ENCODE data around the gene MICALL2.
A peak's percentile ranks its signal among the peaks of the same experiment; 100 is the strongest.

MICALL2 gene

DNA sequence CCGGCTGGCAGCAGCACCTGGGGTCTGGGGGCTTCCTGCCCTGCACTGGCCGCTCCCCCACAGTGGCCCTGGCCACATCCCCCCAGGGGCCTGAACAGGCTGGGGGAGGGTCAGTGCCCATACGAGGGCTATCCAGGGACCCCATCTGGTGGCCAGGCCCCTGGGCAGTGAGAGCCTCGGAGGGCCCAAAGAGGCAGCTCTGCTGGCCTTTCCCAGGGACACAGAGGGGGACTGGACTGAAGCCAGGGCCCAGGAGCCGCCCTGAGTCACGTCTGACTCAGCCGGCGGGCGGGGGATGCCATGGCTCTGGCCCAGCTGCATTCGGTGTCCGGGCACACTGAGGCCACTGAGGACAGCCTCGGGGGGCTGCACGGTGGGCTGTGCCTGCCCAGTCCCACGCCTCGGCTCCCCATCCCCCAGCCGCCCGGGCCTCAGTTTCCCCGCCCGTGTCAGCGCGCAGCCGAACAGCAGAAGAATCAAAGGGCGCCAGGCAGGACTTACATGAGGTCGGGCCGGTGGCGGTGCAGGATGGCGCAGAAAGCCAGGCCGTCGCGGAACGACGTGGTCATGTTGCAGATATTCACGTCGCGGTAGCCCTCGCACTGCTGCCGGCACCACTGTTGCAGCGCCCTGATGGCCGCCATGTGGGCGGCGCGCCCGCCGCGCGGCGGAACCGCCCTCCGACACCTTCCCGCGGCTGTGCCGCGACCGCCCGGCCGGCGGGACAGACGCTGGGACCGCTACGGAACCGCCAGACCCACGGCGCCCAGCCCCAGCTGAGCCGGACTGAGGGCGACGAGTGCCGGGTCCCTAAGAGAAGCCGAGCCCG lies at the start of gene MICALL2:
TSS of gene MICALL2 (minus strand) at position 788 of the 829 bp plus-strand sequence. CDS start at position 644, 144 bp downstream.
- TF ChIP-seq, protein P1, sequence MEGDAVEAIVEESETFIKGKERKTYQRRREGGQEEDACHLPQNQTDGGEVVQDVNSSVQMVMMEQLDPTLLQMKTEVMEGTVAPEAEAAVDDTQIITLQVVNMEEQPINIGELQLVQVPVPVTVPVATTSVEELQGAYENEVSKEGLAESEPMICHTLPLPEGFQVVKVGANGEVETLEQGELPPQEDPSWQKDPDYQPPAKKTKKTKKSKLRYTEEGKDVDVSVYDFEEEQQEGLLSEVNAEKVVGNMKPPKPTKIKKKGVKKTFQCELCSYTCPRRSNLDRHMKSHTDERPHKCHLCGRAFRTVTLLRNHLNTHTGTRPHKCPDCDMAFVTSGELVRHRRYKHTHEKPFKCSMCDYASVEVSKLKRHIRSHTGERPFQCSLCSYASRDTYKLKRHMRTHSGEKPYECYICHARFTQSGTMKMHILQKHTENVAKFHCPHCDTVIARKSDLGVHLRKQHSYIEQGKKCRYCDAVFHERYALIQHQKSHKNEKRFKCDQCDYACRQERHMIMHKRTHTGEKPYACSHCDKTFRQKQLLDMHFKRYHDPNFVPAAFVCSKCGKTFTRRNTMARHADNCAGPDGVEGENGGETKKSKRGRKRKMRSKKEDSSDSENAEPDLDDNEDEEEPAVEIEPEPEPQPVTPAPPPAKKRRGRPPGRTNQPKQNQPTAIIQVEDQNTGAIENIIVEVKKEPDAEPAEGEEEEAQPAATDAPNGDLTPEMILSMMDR (IDR thresholded peaks at IDR 0.05) = no peak
- TF ChIP-seq ZFX (IDR thresholded peaks at IDR 0.05; ENCODE audit: borderline replicate concordance) = no peak
- peak within 1 kb of the TSS; percentile 74 for H3K27ac ChIP-seq

DNA sequence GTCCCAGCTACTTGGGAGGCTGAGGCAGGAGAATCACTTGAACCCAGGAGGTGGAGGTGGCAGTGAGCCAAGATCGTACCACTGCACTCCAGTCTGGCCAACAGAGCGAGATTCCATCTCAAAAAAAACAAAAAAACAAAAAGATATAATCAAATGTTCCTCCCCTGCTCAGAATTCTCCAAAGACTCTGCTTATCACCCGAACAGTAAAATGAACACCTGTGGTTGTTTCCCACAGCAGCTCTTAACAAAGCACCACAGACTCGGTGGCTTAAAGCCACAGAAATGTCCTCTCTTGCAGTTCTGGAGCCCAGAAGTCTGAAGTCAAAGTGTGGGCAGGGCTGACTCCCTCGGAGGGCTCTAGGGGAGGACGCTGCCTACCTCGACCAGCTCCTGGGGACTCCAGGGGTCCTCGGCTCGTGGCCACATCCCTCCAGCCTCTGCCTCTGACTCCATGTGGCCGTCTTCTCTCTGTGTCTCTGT lies 49.0 kb upstream of the MICALL2 start:
- TF ChIP-seq, protein P1 (IDR thresholded peaks at IDR 0.05) = no peak
- TF ChIP-seq ZFX (IDR thresholded peaks at IDR 0.05; ENCODE audit: borderline replicate concordance) = no peak
- no peak overlapping the region for H3K27ac ChIP-seq

DNA sequence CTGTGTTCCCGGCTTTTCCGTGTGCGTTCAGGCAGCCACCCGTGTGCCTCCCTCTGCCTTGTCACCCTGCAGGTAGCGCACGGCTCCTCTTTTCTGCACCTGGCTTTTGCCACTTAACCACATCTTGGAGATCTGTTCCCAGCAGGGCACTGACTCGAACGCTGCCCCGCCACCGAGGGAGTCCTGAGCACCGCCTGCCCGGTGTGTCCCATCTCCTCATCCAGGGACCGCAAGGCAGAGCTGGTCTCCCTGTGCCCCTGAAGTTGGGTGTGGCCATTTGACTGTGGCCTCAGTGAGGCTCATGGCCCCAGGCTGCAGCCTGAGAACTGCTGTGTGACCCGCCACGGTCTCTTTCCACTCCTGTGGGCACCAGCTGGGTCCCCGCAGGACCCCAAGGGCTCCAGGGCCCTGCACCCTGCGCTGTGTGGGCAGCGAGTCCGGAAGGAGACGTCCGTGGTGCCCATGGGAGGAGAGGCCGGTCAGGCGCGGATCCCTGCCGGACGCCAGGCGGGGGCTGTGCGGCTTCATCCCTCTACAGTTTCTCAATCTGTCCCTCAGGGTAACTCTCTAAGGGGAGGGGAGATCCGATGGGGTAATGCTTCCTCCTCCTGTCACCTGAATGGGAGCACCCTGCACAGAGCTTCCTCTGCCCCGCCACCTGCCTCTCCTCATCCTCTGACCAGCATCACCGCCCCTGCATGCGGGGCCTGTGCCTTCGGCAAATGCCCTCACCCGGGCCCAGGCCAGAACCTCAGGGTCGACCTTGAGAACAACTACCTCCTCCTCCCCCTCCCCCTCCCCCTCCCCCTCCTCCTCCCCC lies 46.7 kb upstream of the MICALL2 start:
- TF ChIP-seq, protein P1 (IDR thresholded peaks at IDR 0.05) = no peak
- no peak for TF ChIP-seq ZFX (IDR thresholded peaks at IDR 0.05; ENCODE audit: borderline replicate concordance)
- peak overlapping the region; percentile 77 for H3K27ac ChIP-seq

DNA sequence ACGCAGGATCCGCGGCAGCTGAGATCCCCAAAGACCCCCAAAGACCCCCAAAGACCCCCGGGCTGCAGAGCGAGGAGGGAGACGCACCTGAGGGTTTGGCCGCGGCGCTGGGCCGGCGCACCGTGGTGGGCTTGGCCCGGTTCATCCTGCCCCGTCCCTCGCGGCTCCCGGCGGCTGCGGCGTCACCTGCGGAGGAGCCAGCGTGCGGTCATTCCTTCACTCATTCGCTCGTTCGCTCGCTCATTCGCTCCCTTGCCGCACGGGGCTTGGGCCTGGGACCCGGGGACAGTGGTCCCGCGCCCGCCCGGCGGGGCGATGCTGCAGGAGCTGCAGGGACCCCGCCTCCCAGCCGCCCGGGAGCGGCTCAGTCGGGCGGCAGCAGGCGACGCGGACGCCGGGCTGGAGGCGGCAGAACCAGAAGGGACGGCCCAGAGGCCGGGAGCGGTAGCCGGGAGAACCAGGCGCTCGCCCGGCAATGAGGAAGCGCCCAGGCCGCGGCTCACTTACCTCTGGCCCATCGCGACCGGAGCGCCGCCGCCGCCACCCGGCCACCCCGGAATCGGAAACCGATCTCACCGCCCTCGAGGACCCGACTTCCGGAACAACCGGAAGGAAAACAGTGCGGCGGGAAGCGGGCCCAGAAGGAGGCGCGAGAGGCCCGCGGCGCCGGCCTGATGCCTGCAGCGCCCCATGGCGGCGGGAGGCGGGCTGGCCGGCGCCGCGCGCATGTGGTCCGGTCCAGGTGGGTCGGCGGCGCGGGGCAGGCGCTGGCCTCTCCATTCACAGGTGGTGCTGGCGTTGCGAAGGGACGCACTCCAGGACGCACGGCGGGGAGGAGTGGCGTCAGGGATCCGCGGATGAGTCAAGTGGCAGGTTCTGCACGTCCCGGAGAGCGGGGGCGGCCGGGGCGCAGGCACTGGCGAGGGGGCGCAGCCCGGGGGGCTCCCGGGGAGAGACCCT lies 44.8 kb upstream of the MICALL2 start, which contains the start of gene INTS1:
TSS of gene INTS1 (minus strand) at position 574 of the 960 bp plus-strand sequence. CDS start at position 145, 429 bp downstream.
- TF ChIP-seq ZFX (IDR thresholded peaks at IDR 0.05; ENCODE audit: borderline replicate concordance) = no peak
- TF ChIP-seq, protein P1 (IDR thresholded peaks at IDR 0.05) = peak; percentile 99
- H3K27ac ChIP-seq = peak within 1 kb of the TSS; percentile 77

DNA sequence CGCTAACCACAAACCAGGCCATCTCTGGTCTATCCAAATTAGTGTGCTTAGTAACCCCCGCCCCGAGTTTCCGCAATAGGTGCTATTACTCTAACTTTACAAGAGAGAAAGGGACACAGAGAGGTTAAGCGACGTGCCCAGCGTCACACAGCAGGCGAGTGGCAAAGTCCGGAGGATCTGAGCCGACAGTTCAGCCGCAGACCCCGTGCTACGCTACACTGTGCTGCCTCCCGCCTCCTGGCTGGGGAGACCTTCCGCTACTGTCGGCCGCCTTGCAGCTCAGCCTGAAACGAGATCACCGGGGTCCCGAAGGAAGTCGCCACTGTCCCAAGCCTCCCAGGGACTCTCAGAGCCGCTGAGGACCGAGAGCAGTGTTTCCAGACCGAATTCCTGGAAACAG lies 44.1 kb upstream of the MICALL2 start:
- TF ChIP-seq ZFX (IDR thresholded peaks at IDR 0.05; ENCODE audit: borderline replicate concordance) = no peak
- TF ChIP-seq, protein P1 (IDR thresholded peaks at IDR 0.05) = no peak

DNA sequence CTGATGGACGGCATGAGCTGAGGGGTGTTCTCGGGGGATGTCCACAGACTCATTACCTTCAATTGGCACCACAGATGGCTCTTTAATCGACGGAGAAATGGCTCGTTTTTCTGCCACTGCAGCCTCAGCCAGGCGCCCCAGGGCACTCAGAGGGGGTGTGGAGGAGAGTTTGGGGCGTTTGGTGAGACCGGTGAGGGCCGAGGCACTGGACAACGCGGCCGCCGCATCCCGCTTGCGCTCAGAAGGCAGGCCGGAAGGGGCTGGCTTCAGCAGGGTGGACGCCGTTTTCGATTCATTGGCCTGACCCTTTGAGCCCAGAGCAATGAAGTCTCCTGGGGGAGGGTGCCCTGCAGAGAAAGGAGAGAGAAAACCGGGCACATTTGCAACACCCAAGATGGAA lies 43.6 kb upstream of the MICALL2 start:
- TF ChIP-seq ZFX (IDR thresholded peaks at IDR 0.05; ENCODE audit: borderline replicate concordance) = no peak
- TF ChIP-seq, protein P1 (IDR thresholded peaks at IDR 0.05) = no peak
- H3K27ac ChIP-seq = 0 out of 2 replicates have a peak overlapping the region, but pooled peaks have one; percentile 77

More for the DNA sequence above, 44.1 kb upstream of the MICALL2 start:
- peak overlapping the region; percentile 77 for H3K27ac ChIP-seq

All from 22Rv1 (cell line).